Skeletal muscle tissue (tissue), 4 donors: ENCODE data around the gene FBRSL1. TPM values are rescaled to one million over a fixed set of nuclear protein-coding genes. Genes with fewer than 3 reads are reported as not detected.
A peak's percentile ranks its signal among the peaks of the same experiment; 100 is the strongest.

Source experiments
- H3K27ac ChIP-seq: one replicate; pipeline ENCODE4 v1.7.0; 2013; ENCODE audit warnings: mild to moderate bottlenecking, low read depth, low read length, inconsistent platforms
- H3K27me3 ChIP-seq, 3 donors: one replicate each; pipeline ENCODE4 v1.7.0; 2013; ENCODE audit warnings: low read length in 3 of 3; ENCODE audit not compliant: control insufficient read depth in 3 of 3, insufficient read depth in 3 of 3
- H3K36me3 ChIP-seq, 3 donors: one replicate each; pipeline ENCODE4 v1.7.0; 2013; ENCODE audit warnings: low read length in 3 of 3; ENCODE audit not compliant: control insufficient read depth in 3 of 3, insufficient read depth in 3 of 3
- H3K4me1 ChIP-seq, 3 donors: one replicate each; pipeline ENCODE4 v1.7.0; 2013; ENCODE audit warnings: low read length in 3 of 3, mild to moderate bottlenecking in 3 of 3; ENCODE audit not compliant: control insufficient read depth in 3 of 3, insufficient read depth in 3 of 3
- H3K4me3 ChIP-seq, 3 donors: one replicate each; pipeline ENCODE4 v1.7.0; 2013; ENCODE audit warnings: low read length in 3 of 3
- H3K9ac ChIP-seq, 3 donors: one replicate each; pipeline ENCODE4 v1.7.0; 2013; ENCODE audit warnings: low read length in 3 of 3, mild to moderate bottlenecking in 3 of 3, moderate library complexity in 2 of 3, low read depth in 1 of 3
- H3K9me3 ChIP-seq, 3 donors: one replicate each; pipeline ENCODE4 v1.7.0; 2013; ENCODE audit warnings: low read length in 3 of 3; ENCODE audit not compliant: control insufficient read depth in 3 of 3
- total RNA-seq: library from RNA; depleted of rRNA; stranded (reverse); fragments of >200 nt; gene quantifications from one replicate; pipeline ENCODE4 v1.2.3, GENCODE V29; 2014
- donor health status: Osteomylitis.

FBRSL1 gene
- total RNA-seq, 1 donor from 2014 or later: 6.8 TPM

DNA sequence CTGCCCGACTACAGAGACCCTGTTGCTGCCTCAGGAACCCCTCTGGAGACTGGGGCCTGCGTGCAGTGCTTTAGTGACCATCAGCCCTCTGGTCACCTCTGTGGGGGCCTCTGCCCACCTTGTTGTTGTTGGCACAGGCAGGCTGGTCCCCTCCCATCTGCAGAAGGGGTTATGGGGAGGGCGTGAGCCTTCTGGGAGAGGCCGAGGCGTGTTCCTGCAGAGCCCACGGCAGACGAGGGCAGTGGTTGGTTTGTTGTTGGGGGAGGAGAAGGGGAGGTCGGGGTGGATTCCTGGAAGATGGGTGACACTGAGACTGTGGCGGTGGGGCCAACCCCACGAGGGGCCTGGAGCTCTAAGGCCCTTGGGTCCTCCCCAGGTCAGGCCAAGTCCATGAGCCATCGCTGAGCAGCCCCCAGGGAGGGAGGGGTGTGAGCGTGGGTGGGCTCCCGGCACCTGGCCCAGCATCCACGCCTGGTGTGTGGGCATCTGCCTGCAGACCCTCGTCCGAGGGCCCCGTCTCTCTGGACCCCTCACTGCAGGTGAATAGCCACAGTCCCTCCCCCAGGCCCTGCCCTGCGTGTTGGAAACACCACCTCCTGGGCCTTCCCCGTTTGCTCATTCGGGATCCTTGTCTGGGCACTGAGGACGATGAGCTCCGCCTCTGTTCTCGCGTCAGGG lies 23.6 kb downstream of the FBRSL1 start:
- Histone ChIP-seq H3K27me3 (no peaks in the 10 kb centered on the region), H3K27ac (no peak overlapping the region), H3K4me3 (no peak overlapping the region), H3K4me1 (peaks cover 0 to 16% (median 6%) of the 10 kb centered on the region in 3 donors), H3K9ac (peak overlapping the region in 1 of 3 donors; percentile 25), H3K36me3 (peaks cover 11 to 15% (median 11%) of the 10 kb centered on the region in 3 donors), H3K9me3 (no peaks in the 10 kb centered on the region)

DNA sequence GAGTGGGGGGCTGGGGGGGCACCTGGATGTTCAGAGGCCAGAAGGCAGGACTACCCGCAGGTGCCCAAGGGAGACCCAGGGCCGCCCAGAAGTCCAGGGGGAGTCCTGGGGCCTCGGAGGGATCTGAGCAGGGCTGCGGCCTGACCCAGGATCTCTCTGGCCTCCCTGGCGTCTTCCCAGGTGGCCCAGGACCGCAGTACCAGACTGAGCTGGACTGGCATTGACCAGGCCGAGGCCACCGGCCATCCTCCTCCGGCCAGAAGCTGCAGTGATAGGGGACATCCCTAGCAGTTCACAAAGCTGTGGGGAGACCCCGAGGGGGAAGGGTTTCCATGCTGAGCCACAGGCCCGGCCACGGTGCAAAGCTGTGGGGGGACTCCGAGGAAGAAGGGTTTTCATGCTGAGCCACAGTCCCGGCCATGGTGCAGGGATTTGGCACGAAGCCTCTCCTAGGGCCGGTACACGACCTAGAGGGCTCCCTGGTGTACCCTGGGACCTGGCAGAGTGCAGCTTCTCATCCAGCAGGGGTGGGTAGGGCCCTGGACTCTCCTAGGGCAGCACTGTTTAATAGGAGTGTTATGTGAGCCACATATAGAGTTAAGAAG lies 24.4 kb downstream of the FBRSL1 start:
- Histone ChIP-seq H3K9ac (no peak overlapping the region), H3K27ac (no peak overlapping the region), H3K4me3 (no peak overlapping the region), H3K27me3 (no peaks in the 10 kb centered on the region), H3K9me3 (no peaks in the 10 kb centered on the region), H3K4me1 (peaks cover 0 to 16% (median 6%) of the 10 kb centered on the region in 3 donors), H3K36me3 (peaks cover 13 to 18% (median 14%) of the 10 kb centered on the region in 3 donors)

DNA sequence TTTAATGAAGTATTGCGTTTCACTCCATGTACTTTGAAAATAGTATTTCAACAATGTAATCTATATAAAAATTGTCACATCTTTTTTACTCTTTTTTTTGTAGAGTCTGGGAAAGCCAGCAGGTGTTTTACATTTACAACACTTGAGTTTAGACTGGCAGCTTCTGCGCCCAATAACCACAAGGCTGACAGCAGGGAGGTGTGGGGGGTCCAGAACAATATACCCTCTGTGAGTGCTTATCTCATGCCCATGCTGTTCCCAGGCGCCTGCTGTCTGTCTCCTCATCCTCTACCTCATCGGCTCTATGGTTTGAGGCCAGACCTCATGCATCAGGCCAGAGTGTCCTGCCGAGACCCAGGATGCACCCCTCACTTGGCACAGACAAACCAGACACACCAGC lies 24.9 kb downstream of the FBRSL1 start:
- Histone ChIP-seq H3K36me3 (peaks cover 13 to 18% (median 14%) of the 10 kb centered on the region in 3 donors), H3K4me1 (peaks cover 0 to 16% (median 6%) of the 10 kb centered on the region in 3 donors), H3K4me3 (no peak overlapping the region), H3K27me3 (no peaks in the 10 kb centered on the region), H3K9ac (no peak overlapping the region), H3K27ac (no peak overlapping the region), H3K9me3 (no peaks in the 10 kb centered on the region)

DNA sequence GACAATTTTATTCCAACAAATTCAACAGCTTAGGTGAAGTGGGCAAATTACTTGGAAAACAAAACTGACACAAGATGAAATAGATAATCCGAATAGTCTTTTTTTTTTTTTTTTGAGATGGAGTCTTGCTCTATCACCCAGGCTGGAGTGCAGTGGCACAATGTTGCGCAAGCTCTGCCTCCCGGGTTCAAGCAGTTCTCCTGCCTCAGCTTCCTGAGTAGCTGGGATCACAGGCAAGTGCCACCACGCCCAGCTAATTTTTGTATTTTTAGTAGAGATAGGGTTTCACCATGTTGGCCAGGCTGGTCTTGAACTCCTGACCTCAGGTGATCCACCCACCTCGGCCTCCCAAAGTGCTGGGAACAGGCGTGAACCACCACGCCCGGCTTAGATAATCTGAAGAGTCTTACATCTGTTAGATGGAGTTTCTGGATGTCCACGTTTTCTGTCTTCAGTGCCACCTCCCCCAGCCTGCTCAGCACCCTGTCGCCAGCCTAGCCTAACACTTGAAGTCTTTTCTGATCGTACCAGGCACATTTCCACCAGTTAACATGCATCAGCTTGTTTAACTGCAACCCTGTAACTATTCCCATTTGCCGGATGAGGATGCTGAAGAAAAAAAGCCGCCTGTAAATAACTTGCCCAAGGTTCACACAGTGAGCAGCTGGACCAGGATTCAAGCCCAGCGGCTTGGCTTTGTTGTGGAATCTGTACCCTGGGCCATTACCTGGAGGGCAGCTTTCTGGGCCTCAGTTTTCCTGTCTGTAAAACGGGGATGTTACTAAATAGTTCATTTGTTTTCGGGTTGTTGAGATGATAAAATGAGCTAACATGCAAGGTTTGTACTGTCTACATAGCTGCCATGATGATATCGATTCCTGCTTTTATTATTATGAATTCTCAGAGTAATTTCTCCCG lies 26.4 kb downstream of the FBRSL1 start:
- Histone ChIP-seq H3K4me1 (peaks cover 0 to 19% (median 14%) of the 10 kb centered on the region in 3 donors), H3K27me3 (no peaks in the 10 kb centered on the region), H3K4me3 (no peak overlapping the region), H3K9ac (no peak overlapping the region), H3K36me3 (peaks cover 13 to 18% (median 14%) of the 10 kb centered on the region in 3 donors), H3K9me3 (no peaks in the 10 kb centered on the region), H3K27ac (no peak overlapping the region)

DNA sequence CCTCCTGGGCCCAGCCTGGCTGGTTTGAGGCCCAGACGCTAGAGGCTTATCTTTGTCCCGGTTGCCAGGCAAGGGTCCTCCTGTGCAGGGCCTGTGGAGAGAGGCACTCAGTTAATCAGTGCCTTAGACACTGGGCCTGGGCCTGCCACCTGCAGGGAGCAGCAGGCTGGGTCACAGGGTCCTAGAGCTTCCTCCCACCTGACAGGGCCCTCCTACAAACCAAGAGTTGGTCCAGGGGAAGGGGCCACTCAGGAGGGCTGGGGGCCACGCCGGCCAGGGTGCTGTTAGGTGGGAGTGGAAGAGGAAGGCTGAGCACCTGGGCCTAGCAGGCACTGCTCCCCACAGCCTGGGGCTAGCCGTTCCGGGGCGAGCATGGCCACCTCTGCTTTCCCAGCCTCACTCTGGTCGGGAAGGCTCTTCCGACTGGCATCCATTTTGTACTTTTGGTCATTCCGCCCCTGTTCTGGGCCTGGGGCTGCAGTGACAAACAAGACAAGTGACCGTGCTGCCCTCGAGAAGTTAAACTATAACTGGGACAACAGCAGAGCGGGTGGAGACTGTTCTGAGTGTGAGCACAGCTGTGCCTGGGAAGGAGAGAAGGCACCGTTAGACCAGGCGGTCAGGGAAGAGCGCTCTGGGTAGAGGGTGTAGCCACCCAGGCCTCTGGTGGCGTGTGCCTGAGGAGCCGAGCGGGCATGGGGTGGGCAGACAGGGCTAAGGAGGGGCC lies 27.2 kb downstream of the FBRSL1 start:
- Histone ChIP-seq H3K4me3 (no peak overlapping the region), H3K36me3 (peaks cover 13 to 16% (median 14%) of the 10 kb centered on the region in 3 donors), H3K4me1 (peaks cover 0 to 17% (median 13%) of the 10 kb centered on the region in 3 donors), H3K9me3 (no peaks in the 10 kb centered on the region), H3K27ac (no peak overlapping the region), H3K9ac (no peak overlapping the region), H3K27me3 (no peaks in the 10 kb centered on the region)

DNA sequence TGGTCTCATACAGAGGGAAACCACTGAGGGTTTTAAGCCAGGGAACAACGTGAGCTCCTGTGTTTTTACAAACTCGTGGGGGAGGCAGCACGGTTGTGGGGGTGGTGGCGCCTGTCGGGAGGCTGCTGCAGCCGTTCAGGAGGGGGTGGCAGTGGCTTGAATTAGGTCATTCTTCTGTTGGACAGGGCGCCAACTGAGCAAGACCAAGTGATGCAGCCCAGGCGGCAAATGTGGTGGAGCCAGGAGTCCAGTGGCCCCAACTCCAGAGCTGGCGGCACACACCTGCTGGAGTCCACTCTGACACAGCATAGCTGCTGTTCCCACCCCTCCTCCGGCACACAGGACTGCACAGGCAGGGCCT lies 27.8 kb downstream of the FBRSL1 start:
- Histone ChIP-seq H3K9ac (no peak overlapping the region), H3K27ac (no peak overlapping the region), H3K9me3 (no peaks in the 10 kb centered on the region), H3K4me1 (peaks cover 2 to 16% (median 14%) of the 10 kb centered on the region in 3 donors), H3K4me3 (no peak overlapping the region), H3K36me3 (peaks cover 13 to 16% (median 14%) of the 10 kb centered on the region in 3 donors), H3K27me3 (no peaks in the 10 kb centered on the region)

DNA sequence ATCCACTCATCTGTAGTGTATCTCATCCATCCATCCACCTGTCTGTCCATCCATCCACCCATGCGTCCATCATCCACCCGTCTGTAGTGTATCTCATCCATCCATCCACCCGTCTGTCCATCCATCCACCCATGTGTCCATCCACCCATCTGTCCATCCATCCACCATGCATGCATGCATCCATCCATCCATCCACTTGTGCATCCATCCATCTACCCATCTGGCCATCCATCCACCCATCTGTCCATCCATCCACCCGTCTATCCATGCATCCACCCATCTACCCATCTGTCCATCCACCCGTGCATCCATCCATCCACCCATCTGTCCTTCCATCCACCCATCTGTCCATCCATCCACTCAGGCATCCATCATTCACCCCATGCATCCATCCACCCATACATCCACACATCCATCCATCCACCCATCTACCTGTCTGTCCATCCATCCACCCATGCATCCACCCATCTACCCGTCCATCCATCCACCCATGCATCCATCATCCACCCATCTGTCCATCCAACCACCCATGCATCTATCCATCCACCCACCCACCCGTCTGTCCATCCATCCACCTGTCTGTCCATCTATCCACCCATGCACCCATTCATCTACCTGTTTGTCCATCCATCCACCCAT lies 28.5 kb downstream of the FBRSL1 start:
- H3K9me3 ChIP-seq: no peaks in the 10 kb centered on the region
- no peaks in the 10 kb centered on the region for H3K27me3 ChIP-seq
- no peak overlapping the region for H3K9ac ChIP-seq
- H3K4me1 ChIP-seq: peaks cover 2 to 15% (median 8%) of the 10 kb centered on the region in 3 donors
- H3K4me3 ChIP-seq: no peak overlapping the region
- H3K36me3 ChIP-seq: peaks cover 13 to 16% (median 14%) of the 10 kb centered on the region in 3 donors
- H3K27ac ChIP-seq: no peak overlapping the region

DNA sequence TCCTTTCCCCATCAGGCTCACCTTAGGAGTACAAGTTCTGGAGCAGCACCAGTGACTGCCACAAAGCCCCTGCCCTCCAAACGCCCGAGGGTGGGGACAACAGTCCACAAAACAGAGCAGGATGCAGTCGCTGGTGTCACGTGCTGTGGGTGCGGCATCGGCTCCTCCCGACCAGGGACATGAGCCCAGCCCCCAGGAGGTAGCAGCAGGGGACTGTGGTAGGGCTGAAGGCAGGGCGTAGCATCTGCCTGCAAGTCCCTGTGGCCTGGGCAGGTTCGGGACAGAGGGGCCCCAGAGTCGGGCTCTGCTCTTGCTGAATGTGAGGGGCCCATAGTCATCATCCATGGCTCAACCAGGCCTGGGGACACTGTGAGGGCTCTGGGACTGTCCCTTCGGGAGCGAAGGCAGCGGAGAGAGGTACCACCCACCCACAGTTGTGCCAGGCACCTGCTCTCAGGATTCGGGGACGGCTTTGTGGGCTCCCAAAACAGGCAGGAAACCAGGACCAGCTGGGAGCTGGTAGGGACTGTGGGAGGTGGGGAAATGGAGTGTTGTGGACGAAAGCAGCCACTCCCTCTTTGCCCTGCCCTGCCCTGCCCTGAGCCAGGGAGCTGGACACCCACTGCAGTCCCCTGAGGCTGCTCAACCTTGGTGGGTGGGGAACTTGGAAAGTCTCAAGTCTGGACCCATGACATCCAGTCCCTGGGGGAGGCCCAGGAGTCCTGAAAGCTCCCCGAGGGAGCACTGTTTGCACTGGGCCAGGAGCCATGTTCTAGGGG lies 30.7 kb downstream of the FBRSL1 start:
- peak overlapping the region in 1 of 3 donors; percentile 25 for H3K9ac ChIP-seq
- H3K27me3 ChIP-seq: no peaks in the 10 kb centered on the region
- peaks cover 2 to 18% (median 13%) of the 10 kb centered on the region in 3 donors for H3K4me1 ChIP-seq
- no peak overlapping the region for H3K27ac ChIP-seq
- H3K36me3 ChIP-seq: peaks cover 10 to 13% (median 12%) of the 10 kb centered on the region in 3 donors
- H3K4me3 ChIP-seq: no peak overlapping the region
- no peaks in the 10 kb centered on the region for H3K9me3 ChIP-seq
